ENCODE measurements around the gene UTP25.

DNA sequence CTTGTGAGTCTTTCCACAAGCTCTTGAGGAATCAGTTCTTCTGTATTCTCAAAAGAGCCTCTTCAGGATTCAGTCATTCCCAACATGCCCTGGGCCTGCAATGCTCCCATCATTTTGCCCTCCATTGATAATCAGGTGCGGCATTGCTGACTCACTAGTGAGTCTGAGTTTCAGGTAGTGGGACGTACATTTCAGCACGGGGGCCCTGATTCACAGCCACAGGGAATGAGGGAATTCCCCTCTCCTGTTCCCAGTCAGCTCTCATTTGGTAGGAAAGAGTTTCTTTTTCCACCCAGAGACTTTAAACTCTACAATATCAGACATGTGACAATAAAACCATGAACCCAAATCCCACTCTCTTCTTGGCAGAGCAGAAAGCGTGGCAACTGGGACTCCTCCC is 18.2 kb upstream of the UTP25 start:
- TF ChIP-seq, protein P1, sequence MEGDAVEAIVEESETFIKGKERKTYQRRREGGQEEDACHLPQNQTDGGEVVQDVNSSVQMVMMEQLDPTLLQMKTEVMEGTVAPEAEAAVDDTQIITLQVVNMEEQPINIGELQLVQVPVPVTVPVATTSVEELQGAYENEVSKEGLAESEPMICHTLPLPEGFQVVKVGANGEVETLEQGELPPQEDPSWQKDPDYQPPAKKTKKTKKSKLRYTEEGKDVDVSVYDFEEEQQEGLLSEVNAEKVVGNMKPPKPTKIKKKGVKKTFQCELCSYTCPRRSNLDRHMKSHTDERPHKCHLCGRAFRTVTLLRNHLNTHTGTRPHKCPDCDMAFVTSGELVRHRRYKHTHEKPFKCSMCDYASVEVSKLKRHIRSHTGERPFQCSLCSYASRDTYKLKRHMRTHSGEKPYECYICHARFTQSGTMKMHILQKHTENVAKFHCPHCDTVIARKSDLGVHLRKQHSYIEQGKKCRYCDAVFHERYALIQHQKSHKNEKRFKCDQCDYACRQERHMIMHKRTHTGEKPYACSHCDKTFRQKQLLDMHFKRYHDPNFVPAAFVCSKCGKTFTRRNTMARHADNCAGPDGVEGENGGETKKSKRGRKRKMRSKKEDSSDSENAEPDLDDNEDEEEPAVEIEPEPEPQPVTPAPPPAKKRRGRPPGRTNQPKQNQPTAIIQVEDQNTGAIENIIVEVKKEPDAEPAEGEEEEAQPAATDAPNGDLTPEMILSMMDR (IDR thresholded peaks at IDR 0.05), result no peak
- TF ChIP-seq FOXJ3 (CRISPR knock-in tag; IDR thresholded peaks at IDR 0.05; ENCODE audit: borderline replicate concordance), result no peak
- no peak for TF ChIP-seq JUN (CRISPR knock-in tag; IDR thresholded peaks at IDR 0.05)
